Astrocyte (in vitro differentiated cells and primary cell): ENCODE measurements around the gene HTR3B.

Experiments
- EZH2 ChIP-seq: IDR thresholded peaks from 2 replicates; pipeline ENCODE4 v1.6.1; 2012; ENCODE audit warnings: mild to moderate bottlenecking, low read length, inconsistent platforms; ENCODE audit not compliant: insufficient read depth
- TF ChIP-seq, protein P1 (sequence below): IDR thresholded peaks from 2 replicates; pipeline ENCODE4 v1.5.1; 2011; ENCODE audit warnings: low read depth, mild to moderate bottlenecking, inconsistent platforms, low read length, moderate library complexity; ENCODE audit not compliant: insufficient read depth

DNA sequence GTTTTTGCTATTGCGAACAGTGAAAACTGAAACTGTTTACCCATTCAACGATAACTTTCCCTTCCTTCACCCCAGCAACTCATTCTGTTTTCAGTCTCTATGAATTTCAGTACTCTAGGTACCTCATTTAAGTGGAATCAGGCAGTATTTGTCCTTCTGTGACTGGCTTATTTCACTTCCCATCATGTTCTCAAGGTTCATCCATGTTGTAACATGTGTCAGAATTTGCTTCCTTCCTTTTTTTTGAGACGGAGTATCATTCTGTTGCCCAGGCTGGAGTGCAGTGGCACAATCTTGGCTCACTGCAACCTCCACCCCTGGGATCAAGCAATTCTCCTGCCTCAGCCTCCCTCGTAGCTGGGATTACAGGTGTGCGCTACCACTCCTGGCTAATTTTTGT lies 23.7 kb downstream of the HTR3B start:
- TF ChIP-seq, protein P1, sequence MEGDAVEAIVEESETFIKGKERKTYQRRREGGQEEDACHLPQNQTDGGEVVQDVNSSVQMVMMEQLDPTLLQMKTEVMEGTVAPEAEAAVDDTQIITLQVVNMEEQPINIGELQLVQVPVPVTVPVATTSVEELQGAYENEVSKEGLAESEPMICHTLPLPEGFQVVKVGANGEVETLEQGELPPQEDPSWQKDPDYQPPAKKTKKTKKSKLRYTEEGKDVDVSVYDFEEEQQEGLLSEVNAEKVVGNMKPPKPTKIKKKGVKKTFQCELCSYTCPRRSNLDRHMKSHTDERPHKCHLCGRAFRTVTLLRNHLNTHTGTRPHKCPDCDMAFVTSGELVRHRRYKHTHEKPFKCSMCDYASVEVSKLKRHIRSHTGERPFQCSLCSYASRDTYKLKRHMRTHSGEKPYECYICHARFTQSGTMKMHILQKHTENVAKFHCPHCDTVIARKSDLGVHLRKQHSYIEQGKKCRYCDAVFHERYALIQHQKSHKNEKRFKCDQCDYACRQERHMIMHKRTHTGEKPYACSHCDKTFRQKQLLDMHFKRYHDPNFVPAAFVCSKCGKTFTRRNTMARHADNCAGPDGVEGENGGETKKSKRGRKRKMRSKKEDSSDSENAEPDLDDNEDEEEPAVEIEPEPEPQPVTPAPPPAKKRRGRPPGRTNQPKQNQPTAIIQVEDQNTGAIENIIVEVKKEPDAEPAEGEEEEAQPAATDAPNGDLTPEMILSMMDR, result no peak
- TF ChIP-seq EZH2, result no peak
